SK-N-MC (cell line): ENCODE data around the gene PLXNA1.

Source experiments
- DNase-seq: peaks from one replicate; pipeline ENCODE4 v3.0.0-alpha.2; 2011; ENCODE audit warnings: low read depth, low spot score
- H3K27ac ChIP-seq: fragments of 200-600 bp; sonication (generic); 2 replicates; pipeline ENCODE4 v1.5.1; 2016; ENCODE audit warnings: mixed run types
- H3K36me3 ChIP-seq: fragments of 200-600 bp; sonication (generic); 2 replicates; pipeline ENCODE4 v1.6.1; 2017; ENCODE audit warnings: antibody characterized with exemption, low read length, mixed read lengths; ENCODE audit not compliant: insufficient read depth
- H3K4me3 ChIP-seq: fragments of 200-600 bp; sonication (generic); 2 replicates; pipeline ENCODE4 v1.5.1; 2016
- H3K9ac ChIP-seq: fragments of 200-600 bp; sonication (generic); 2 replicates; pipeline ENCODE4 v1.8.0; 2017; ENCODE audit warnings: mixed run types, mixed read lengths; ENCODE audit not compliant: insufficient read length
- H3K9me3 ChIP-seq: fragments of 200-600 bp; sonication (generic); 2 replicates; pipeline ENCODE4 v1.6.1; 2017; ENCODE audit warnings: low read depth, mild to moderate bottlenecking, antibody characterized with exemption, low read length, moderate library complexity, mixed read lengths
- FOXP2 ChIP-seq: optimal IDR thresholded peaks from 2 replicates; pipeline ENCODE3; 2011; ENCODE audit warnings: mild to moderate bottlenecking, moderate library complexity; ENCODE audit not compliant: insufficient read depth; ENCODE audit errors: extremely low read length, control extremely low read depth
- POLR2AphosphoS5 ChIP-seq: IDR thresholded peaks from 2 replicates; pipeline ENCODE4 v1.6.1; 2012; ENCODE audit warnings: mild to moderate bottlenecking, low read depth, low read length, borderline replicate concordance

The PLXNA1 gene

DNA sequence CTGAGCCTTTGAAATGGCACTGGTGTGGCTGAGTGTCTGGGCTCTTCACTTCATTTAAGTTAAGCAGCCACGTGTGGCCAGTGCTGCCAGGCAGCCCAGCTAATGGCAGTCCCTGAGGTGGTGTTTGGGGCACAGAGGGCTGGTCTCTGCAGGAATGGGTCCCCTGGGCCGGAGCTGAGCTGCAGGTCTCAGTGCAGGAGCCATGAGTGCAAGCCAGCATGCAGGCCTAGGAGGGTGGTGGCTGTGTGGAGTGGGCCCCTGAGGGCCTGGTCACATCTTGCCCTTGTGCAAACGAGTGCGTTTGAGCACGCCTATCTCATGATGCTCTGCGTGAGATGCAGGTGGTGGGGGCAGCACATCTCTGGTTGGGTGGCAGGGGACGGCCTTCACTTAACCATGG, 48.9 kb downstream of the PLXNA1 start:
- DNase-seq = no peak
- H3K9ac ChIP-seq = no peak overlapping the region
- peaks cover 28% of the 10 kb centered on the region; the same call in 1 of the 2 replicates for H3K36me3 ChIP-seq
- H3K4me3 ChIP-seq = no peak overlapping the region
- TF ChIP-seq POLR2AphosphoS5 (no peak), FOXP2 (no peak)
- no peak overlapping the region for H3K27ac ChIP-seq
- no peaks in the 10 kb centered on the region for H3K9me3 ChIP-seq

DNA sequence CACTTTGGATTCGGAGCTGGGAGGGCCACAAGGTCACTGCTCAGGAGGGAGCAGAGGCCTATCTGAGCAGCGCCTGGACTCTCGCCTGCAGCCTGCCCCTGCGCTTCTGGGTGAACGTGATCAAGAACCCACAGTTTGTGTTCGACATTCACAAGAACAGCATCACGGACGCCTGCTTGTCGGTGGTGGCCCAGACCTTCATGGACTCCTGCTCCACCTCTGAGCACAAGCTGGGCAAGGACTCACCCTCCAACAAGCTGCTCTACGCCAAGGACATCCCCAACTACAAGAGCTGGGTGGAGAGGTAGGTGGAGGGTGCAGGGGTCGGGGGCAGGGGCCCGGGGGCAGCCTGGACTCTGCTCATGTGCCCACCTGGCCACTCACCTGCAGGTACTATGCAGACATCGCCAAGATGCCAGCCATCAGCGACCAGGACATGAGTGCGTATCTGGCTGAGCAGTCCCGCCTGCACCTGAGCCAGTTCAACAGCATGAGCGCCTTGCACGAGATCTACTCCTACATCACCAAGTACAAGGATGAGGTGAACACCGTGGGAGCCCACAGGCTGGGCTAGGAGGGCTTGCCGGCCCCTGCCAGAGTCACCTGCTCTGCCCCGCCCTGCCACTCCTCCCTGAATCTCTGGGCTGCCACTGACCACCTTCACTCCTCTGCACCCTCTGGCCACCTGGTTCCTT, 49.5 kb downstream of the PLXNA1 start:
- H3K9me3 ChIP-seq = no peaks in the 10 kb centered on the region
- no peak overlapping the region for H3K4me3 ChIP-seq
- no peak overlapping the region for H3K9ac ChIP-seq
- peaks cover 27% of the 10 kb centered on the region; the same call in 1 of the 2 replicates for H3K36me3 ChIP-seq
- H3K27ac ChIP-seq = no peak overlapping the region
- no peak for DNase-seq
- no peak for TF ChIP-seq POLR2AphosphoS5
- TF ChIP-seq FOXP2 = no peak
